Measurements from ENCODE around the gene FIGNL1.

Gene FIGNL1

DNA sequence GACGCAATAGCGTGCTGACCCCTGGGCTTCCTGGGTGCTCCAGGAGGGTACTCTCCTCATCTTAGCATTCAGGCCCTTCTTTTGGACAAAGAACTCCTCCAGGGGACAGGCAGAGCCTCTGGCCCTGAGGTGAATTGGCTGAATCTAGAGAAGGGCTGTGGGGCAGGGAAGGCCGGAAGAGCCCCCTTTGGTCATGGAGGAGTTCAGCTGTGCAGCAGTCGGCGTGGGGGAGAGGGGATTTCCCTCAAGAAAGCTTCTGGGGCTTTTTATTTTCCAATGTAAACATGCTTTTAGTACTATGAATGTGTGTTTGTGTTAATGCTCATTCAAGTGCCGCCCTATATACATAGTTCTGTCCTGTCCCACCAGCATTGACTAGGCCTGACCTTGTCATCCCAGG is 38.8 kb downstream of the FIGNL1 start:
- TF ChIP-seq, protein P1, sequence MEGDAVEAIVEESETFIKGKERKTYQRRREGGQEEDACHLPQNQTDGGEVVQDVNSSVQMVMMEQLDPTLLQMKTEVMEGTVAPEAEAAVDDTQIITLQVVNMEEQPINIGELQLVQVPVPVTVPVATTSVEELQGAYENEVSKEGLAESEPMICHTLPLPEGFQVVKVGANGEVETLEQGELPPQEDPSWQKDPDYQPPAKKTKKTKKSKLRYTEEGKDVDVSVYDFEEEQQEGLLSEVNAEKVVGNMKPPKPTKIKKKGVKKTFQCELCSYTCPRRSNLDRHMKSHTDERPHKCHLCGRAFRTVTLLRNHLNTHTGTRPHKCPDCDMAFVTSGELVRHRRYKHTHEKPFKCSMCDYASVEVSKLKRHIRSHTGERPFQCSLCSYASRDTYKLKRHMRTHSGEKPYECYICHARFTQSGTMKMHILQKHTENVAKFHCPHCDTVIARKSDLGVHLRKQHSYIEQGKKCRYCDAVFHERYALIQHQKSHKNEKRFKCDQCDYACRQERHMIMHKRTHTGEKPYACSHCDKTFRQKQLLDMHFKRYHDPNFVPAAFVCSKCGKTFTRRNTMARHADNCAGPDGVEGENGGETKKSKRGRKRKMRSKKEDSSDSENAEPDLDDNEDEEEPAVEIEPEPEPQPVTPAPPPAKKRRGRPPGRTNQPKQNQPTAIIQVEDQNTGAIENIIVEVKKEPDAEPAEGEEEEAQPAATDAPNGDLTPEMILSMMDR (IDR thresholded peaks at IDR 0.05; ENCODE audit: borderline replicate concordance, insufficient read depth, low read depth, low read length): no peak
- no peak overlapping the region for H3K4me3 ChIP-seq (ENCODE audit: low read depth, low read length)

DNA sequence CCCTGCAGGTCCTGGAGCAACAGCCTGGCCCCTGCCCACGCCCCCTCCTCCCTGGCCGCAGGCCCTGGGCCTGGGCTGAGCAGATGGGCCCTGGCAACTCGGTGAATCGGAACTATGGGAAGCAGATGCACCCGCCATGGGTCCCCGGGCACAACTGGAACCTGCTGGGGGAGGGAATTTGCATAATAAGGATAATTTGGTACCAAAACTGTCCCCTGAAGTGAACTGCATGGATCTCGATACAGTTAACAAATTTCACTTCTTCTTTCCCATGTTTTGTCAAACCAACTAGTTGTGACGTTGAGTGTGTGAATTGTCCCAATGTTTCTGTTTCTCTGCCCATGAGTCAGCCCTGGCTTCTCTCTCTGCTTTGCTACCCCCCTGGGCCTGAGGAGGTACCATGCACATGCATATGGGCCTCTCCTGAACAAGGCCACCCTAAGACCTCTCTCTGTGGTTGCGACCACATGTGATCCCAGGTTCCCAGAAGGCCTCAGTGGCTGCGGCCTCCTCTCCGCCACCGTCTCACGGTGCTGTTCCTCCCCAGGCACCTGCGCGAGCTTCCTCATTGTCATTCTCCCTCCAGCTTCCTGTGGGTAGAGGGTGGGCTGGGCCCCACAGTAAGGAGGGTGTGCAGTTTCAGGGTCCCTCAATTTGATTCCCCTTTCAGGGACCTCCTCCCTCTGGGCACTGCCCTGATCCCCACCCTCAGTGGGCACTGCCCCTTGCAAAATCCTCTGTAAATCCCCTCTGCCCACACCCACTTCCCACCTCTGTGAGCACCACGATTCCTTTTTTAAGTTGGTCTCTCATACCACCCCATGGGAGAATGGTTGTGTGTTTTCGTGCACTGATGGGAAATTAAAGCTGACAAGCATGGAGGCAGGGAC is 40.0 kb downstream of the FIGNL1 start:
- TF ChIP-seq, protein P1 (IDR thresholded peaks at IDR 0.05; ENCODE audit: borderline replicate concordance, insufficient read depth, low read depth, low read length): no peak
- H3K4me3 ChIP-seq (ENCODE audit: low read depth, low read length): no peak overlapping the region

DNA sequence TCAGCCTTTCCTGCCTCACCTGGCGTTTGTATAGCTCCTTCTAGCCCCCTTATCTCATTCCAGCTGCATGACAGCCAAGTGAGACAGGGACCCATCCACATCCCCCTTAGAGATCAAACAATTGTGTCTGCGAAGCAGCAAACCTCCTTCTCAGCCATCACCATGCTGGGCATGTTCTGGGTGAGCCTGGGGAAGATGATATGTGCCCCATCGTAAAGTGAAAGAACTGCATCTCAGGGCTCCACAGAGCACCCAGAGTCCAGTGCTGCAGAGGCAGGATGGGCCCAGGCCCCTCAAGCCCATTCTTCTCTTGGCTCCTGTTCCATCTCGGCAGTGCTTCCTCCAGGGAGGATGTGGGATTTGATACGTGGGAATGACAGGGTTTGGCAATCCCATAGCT is 43.2 kb downstream of the FIGNL1 start:
- no peak overlapping the region for H3K4me3 ChIP-seq (ENCODE audit: low read depth, low read length)
- TF ChIP-seq, protein P1 (IDR thresholded peaks at IDR 0.05; ENCODE audit: borderline replicate concordance, insufficient read depth, low read depth, low read length): no peak

DNA sequence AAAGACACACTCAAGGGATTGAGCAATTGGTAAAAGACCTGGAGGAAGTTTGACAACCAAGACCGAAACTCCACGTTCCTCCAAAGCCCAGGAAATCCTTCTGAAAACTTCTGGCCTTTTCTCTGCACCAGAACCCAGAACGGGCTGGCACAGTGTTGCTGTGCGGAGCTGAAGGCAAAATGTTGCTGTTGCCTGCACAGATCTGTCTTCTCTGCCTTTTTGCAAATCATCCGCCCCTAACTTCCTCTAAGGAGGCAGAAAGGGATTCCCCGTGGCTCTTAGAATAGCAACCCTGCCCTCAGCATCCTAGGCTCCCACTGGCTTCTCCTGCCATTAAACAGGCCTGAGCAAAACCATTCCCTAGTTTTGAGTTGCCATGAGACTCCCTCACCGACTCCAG is 44.9 kb downstream of the FIGNL1 start:
- TF ChIP-seq, protein P1 (IDR thresholded peaks at IDR 0.05; ENCODE audit: borderline replicate concordance, insufficient read depth, low read depth, low read length): no peak

DNA sequence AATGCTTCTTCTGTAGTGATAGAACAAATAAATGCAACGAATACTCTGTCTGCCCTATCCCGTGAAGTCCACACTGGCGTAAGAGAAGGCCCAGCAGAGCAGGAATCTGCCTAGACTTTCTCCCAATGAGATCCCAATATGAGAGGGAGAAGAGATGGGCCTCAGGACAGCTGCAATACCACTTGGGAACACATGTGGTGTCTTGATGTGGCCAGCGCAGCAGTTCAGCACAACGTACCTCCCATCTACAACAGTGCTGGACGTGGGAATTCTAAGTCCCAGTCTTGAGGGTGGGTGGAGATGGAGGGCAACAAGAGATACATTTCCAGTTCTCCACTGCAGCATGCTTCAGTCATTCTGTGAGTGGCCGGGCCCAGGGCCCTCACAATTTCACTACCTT is 45.8 kb downstream of the FIGNL1 start:
- H3K4me3 ChIP-seq (ENCODE audit: low read depth, low read length): no peak overlapping the region
- TF ChIP-seq, protein P1 (IDR thresholded peaks at IDR 0.05; ENCODE audit: borderline replicate concordance, insufficient read depth, low read depth, low read length): peak; percentile 42; the same call in 1 of the 2 replicates

More for the DNA sequence above, 44.9 kb downstream of the FIGNL1 start:
- H3K4me3 ChIP-seq (ENCODE audit: low read depth, low read length): no peak overlapping the region

DNA sequence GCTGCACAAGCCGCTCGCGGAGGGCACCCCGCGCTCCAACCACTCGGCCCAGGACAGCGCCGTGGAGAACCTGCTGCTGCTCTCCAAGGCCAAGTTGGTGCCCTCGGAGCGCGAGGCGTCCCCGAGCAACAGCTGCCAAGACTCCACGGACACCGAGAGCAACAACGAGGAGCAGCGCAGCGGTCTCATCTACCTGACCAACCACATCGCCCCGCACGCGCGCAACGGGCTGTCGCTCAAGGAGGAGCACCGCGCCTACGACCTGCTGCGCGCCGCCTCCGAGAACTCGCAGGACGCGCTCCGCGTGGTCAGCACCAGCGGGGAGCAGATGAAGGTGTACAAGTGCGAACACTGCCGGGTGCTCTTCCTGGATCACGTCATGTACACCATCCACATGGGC is 50.0 kb downstream of the FIGNL1 start:
- TF ChIP-seq, protein P1 (IDR thresholded peaks at IDR 0.05; ENCODE audit: borderline replicate concordance, insufficient read depth, low read depth, low read length): no peak
- no peak overlapping the region for H3K4me3 ChIP-seq (ENCODE audit: low read depth, low read length)

DNA sequence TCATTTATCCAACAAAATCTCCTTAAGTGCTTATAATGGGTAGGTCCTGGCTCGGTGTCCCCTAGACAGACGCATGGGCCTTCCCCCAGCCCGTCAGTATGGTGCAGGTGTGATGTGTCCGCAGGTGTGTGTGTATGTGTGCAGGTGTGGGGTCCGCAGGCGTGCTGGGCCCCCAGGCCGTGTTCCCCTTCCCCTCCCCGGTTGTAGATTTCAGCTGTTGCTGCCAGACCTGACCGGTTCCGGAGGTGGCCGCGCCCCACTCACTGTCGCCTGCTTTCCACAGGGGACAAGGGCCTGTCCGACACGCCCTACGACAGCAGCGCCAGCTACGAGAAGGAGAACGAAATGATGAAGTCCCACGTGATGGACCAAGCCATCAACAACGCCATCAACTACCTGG is 50.5 kb downstream of the FIGNL1 start:
- H3K4me3 ChIP-seq (ENCODE audit: low read depth, low read length): no peak overlapping the region
- TF ChIP-seq, protein P1 (IDR thresholded peaks at IDR 0.05; ENCODE audit: borderline replicate concordance, insufficient read depth, low read depth, low read length): no peak

All from GM12875 (cell line).